A673 (cell line): ENCODE measurements around the gene CHST4. TPM values are rescaled to one million over a fixed set of nuclear protein-coding genes. Genes with fewer than 3 reads are reported as not detected.

Experiments
- BruUV-seq: library from RNA; stranded (reverse); fragments of 400-500 nt; replicated peaks from 2 replicates; lab custom pipeline; 2021; lab: Mats Ljungman, UMichigan
- CTCF ChIA-PET: fragments of 300-600 bp; sonication (Branson Sonifier 250); formaldehyde crosslinking; loops from one replicate; lab custom pipeline; 2022; ENCODE audit warnings: antibody characterized with exemption; lab: Charles Lee
- POLR2A ChIA-PET: fragments of 300-600 bp; sonication (Branson Sonifier 250); formaldehyde crosslinking; loops from one replicate; lab custom pipeline; 2022; ENCODE audit warnings: antibody characterized with exemption; ENCODE audit not compliant: low non-redundant PET; lab: Charles Lee
- DNase-seq: peaks from one replicate; pipeline ENCODE4 v3.0.0-alpha.2; 2015; ENCODE audit warnings: low spot score
- H3K27ac ChIP-seq: fragments of 200-600 bp; sonication (generic); 2 replicates; pipeline ENCODE4 v1.5.1; 2016; ENCODE audit warnings: mixed run types, low read depth, mild to moderate bottlenecking, mixed read lengths, antibody characterized with exemption, low read length; ENCODE audit not compliant: poor library complexity, severe bottlenecking
- H3K27me3 ChIP-seq: fragments of 200-600 bp; sonication (generic); replicated peaks from 2 replicates; pipeline ENCODE4 v1.6.1; 2017; ENCODE audit warnings: mixed run types, low read depth, mild to moderate bottlenecking, mixed read lengths, antibody characterized with exemption, low read length; ENCODE audit not compliant: insufficient read depth, poor library complexity
- H3K36me3 ChIP-seq: fragments of 200-600 bp; sonication (generic); 2 replicates; pipeline ENCODE4 v1.6.1; 2016; ENCODE audit warnings: mixed run types, mild to moderate bottlenecking, mixed read lengths, antibody characterized with exemption, low read length; ENCODE audit not compliant: insufficient read depth, poor library complexity, severe bottlenecking
- H3K4me1 ChIP-seq: fragments of 200-600 bp; sonication (generic); 2 replicates; pipeline ENCODE4 v1.6.1; 2017; ENCODE audit warnings: mixed run types, mild to moderate bottlenecking, mixed read lengths, antibody characterized with exemption, low read length; ENCODE audit not compliant: insufficient read depth, poor library complexity, severe bottlenecking
- H3K4me3 ChIP-seq: fragments of 200-600 bp; sonication (generic); 2 replicates; pipeline ENCODE4 v1.5.1; 2016; ENCODE audit warnings: low read depth, mixed run types, mild to moderate bottlenecking, mixed read lengths, low read length; ENCODE audit not compliant: poor library complexity, severe bottlenecking
- H3K9me3 ChIP-seq: fragments of 200-600 bp; sonication (generic); 2 replicates; pipeline ENCODE4 v1.6.1; 2016; ENCODE audit warnings: mixed run types, low read depth, mild to moderate bottlenecking, mixed read lengths, antibody characterized with exemption, low read length; ENCODE audit not compliant: poor library complexity, severe bottlenecking
- CTCF ChIP-seq: fragments of 300-800, 200-600 bp; sonication (generic); conservative IDR thresholded peaks from 2 replicates; pipeline ENCODE4 v1.5.1; 2017; ENCODE audit warnings: low read depth, mild to moderate bottlenecking, antibody characterized with exemption, low read length, moderate library complexity, mixed read lengths
- EZH2 ChIP-seq: fragments of 200-600 bp; sonication (generic); IDR thresholded peaks from 2 replicates; pipeline ENCODE4 v1.6.1; 2017; ENCODE audit warnings: borderline replicate concordance, low read depth, mild to moderate bottlenecking, mixed read lengths, antibody characterized with exemption, low read length; ENCODE audit not compliant: poor library complexity, severe bottlenecking
- intact Hi-C: fragments of 100-400 bp; cut with micrococcal nuclease; formaldehyde crosslinking; loops from one replicate; pipeline ENCODE4 v1.10.0; 2022; ENCODE audit not compliant: unreplicated experiment
- total RNA-seq: library from RNA; stranded (reverse); gene quantifications from 2 replicates; pipeline ENCODE4 v1.2.3, GENCODE V29; 2021

CHST4 gene
- total RNA-seq, 1 experiment from 2014 or later, result not detected

- H3K4me3 ChIP-seq, result no peak overlapping the region
- no peaks in the 10 kb centered on the region for H3K4me1 ChIP-seq
- BruUV-seq, result no TSS peak
- CTCF ChIA-PET, result no interaction called here
- no peaks in the 10 kb centered on the region for H3K36me3 ChIP-seq
- H3K9me3 ChIP-seq, result no peaks in the 10 kb centered on the region
- H3K27ac ChIP-seq, result no peak overlapping the region
- no peak for DNase-seq
- TF ChIP-seq CTCF, result no peak
- TF ChIP-seq EZH2, result no peak
- POLR2A ChIA-PET, result no interaction called here
- intact Hi-C loops, result no loop called here
- H3K27me3 ChIP-seq, result peaks cover 21% of the 10 kb centered on the region
Observed at GRCh38 chr16:71504901-71505300, 21.3 kb upstream of the CHST4 start.

- BruUV-seq, result no TSS peak
- POLR2A ChIA-PET, result no interaction called here
- Histone ChIP-seq H3K9me3 (no peaks in the 10 kb centered on the region), H3K27me3 (peaks cover 21% of the 10 kb centered on the region), H3K4me3 (no peak overlapping the region), H3K36me3 (no peaks in the 10 kb centered on the region), H3K4me1 (no peaks in the 10 kb centered on the region), H3K27ac (no peak overlapping the region)
- CTCF ChIA-PET, result no interaction called here
- TF ChIP-seq CTCF, result no peak
- intact Hi-C loops, result no loop called here
- no peak for DNase-seq
Observed at GRCh38 chr16:71507061-71507460, 19.2 kb upstream of the CHST4 start.

- POLR2A ChIA-PET, result no interaction called here
- no peaks in the 10 kb centered on the region for H3K36me3 ChIP-seq
- no TSS peak for BruUV-seq
- intact Hi-C loops, result no loop called here
- H3K4me1 ChIP-seq, result no peaks in the 10 kb centered on the region
- CTCF ChIA-PET, result no interaction called here
- H3K27me3 ChIP-seq, result peaks cover 12% of the 10 kb centered on the region
- DNase-seq, result no peak
- no peak for TF ChIP-seq CTCF
- TF ChIP-seq EZH2, result no peak
- no peak overlapping the region for H3K4me3 ChIP-seq
- H3K27ac ChIP-seq, result no peak overlapping the region
- H3K9me3 ChIP-seq, result no peaks in the 10 kb centered on the region
Observed at GRCh38 chr16:71513302-71513701, 12.9 kb upstream of the CHST4 start.
